Activated T-cell treated with anti-CD3 and anti-CD28 coated beads, Interleukin-2, amount 50 U/mL, for 4 hours (primary cell): ENCODE measurements around the gene FSD2. TPM values are rescaled to one million over a fixed set of nuclear protein-coding genes. Genes with fewer than 3 reads are reported as not detected.

Source experiments
- ATAC-seq, 2 donors: fragments of 200-7000 bp; cut with Tn5 transposase; one replicate each; pipeline ENCODE4 v1.10.0; 2021
- DNase-seq: peaks from one replicate; pipeline ENCODE4 v3.0.0-alpha.2; 2020
- H3K27me3 Mint-ChIP-seq: one replicate; pipeline ENCODE4 v1.8.0; 2021; ENCODE audit warnings: low read depth, mixed read lengths
- H3K36me3 Mint-ChIP-seq: one replicate; pipeline ENCODE4 v1.8.0; 2022; ENCODE audit warnings: mixed read lengths; ENCODE audit not compliant: insufficient read depth
- H3K4me1 Mint-ChIP-seq: one replicate; pipeline ENCODE4 v1.8.0; 2021; ENCODE audit warnings: low read depth, mixed read lengths
- H3K4me3 Mint-ChIP-seq: one replicate; pipeline ENCODE4 v1.8.0; 2021; ENCODE audit warnings: mild to moderate bottlenecking, moderate library complexity, mixed read lengths
- H3K9me3 Mint-ChIP-seq: one replicate; pipeline ENCODE4 v1.8.0; 2021; ENCODE audit warnings: mixed read lengths
- total RNA-seq, 3 donors: library from RNA; stranded (reverse); gene quantifications; one replicate each; pipeline ENCODE4 v1.2.1, GENCODE V29; 2021

FSD2 gene
- total RNA-seq, 3 donors from 2014 or later = not detected

- Mint-ChIP-seq H3K4me3 (peak overlapping the region; percentile 98), H3K27me3 (no peaks in the 10 kb centered on the region), H3K4me1 (peaks cover 41% of the 10 kb centered on the region), H3K36me3 (peaks cover 30% of the 10 kb centered on the region), H3K9me3 (no peaks in the 10 kb centered on the region)
- DNase-seq = no peak
- peak; percentile 18 to 28 for ATAC-seq
These were observed 55.1 kb downstream of the FSD2 start for GRCh38 chr15:82750831-82751180.

- Mint-ChIP-seq H3K36me3 (peaks cover 27% of the 10 kb centered on the region), H3K27me3 (no peaks in the 10 kb centered on the region), H3K4me1 (peaks cover 40% of the 10 kb centered on the region), H3K4me3 (peak overlapping the region; percentile 98), H3K9me3 (no peaks in the 10 kb centered on the region)
- DNase-seq (peak; percentile 79), ATAC-seq (peak; percentile 98 to 99)
These were observed 55.7 kb downstream of the FSD2 start for GRCh38 chr15:82749951-82750830.

GRCh38 chr15:82748315-82748714 is 57.6 kb downstream of the FSD2 start:
- Mint-ChIP-seq H3K27me3 (no peaks in the 10 kb centered on the region), H3K36me3 (peaks cover 14% of the 10 kb centered on the region), H3K4me3 (no peak overlapping the region), H3K4me1 (peaks cover 32% of the 10 kb centered on the region), H3K9me3 (no peaks in the 10 kb centered on the region)
- ATAC-seq (no peak), DNase-seq (no peak)

GRCh38 chr15:82743810-82744209 is 62.1 kb downstream of the FSD2 start:
- H3K9me3 Mint-ChIP-seq = no peaks in the 10 kb centered on the region
- H3K4me1 Mint-ChIP-seq = peaks cover 2% of the 10 kb centered on the region
- ATAC-seq = no peak
- peaks cover 7% of the 10 kb centered on the region for H3K36me3 Mint-ChIP-seq
- H3K4me3 Mint-ChIP-seq = no peak overlapping the region
- H3K27me3 Mint-ChIP-seq = no peaks in the 10 kb centered on the region
- DNase-seq = no peak

GRCh38 chr15:82742134-82742533 is 63.7 kb downstream of the FSD2 start:
- no peak for DNase-seq
- no peak overlapping the region for H3K4me3 Mint-ChIP-seq
- no peak for ATAC-seq
- H3K27me3 Mint-ChIP-seq = no peaks in the 10 kb centered on the region
- H3K9me3 Mint-ChIP-seq = no peaks in the 10 kb centered on the region
- H3K36me3 Mint-ChIP-seq = peaks cover 13% of the 10 kb centered on the region
- no peaks in the 10 kb centered on the region for H3K4me1 Mint-ChIP-seq

- ATAC-seq = no peak
- no peak for DNase-seq
- Mint-ChIP-seq H3K9me3 (no peaks in the 10 kb centered on the region), H3K36me3 (peaks cover 21% of the 10 kb centered on the region), H3K4me3 (no peak overlapping the region), H3K27me3 (no peaks in the 10 kb centered on the region), H3K4me1 (no peaks in the 10 kb centered on the region)
These were observed 66.8 kb downstream of the FSD2 start for GRCh38 chr15:82739086-82739485.

- Mint-ChIP-seq H3K9me3 (no peaks in the 10 kb centered on the region), H3K27me3 (no peaks in the 10 kb centered on the region), H3K36me3 (peaks cover 25% of the 10 kb centered on the region), H3K4me1 (no peaks in the 10 kb centered on the region), H3K4me3 (no peak overlapping the region)
- ATAC-seq (no peak), DNase-seq (no peak)
These were observed 67.9 kb downstream of the FSD2 start for GRCh38 chr15:82737975-82738374.

- Mint-ChIP-seq H3K4me1 (no peaks in the 10 kb centered on the region), H3K27me3 (no peaks in the 10 kb centered on the region)
These were observed 74.3 kb downstream of the FSD2 start for GRCh38 chr15:82731527-82731926.

GRCh38 chr15:82730022-82730530 is 75.8 kb downstream of the FSD2 start:
- no peak overlapping the region for H3K4me3 Mint-ChIP-seq
- no peaks in the 10 kb centered on the region for H3K9me3 Mint-ChIP-seq
- no peaks in the 10 kb centered on the region for H3K4me1 Mint-ChIP-seq
- peaks cover 30% of the 10 kb centered on the region for H3K36me3 Mint-ChIP-seq
- no peak for ATAC-seq
- no peak for DNase-seq
- H3K27me3 Mint-ChIP-seq = no peaks in the 10 kb centered on the region

More at GRCh38 chr15:82731527-82731926, 74.3 kb downstream of the FSD2 start:
- DNase-seq (no peak), ATAC-seq (peak in 1 of 2 donors; percentile 25)
- H3K36me3 Mint-ChIP-seq = peaks cover 37% of the 10 kb centered on the region
- no peaks in the 10 kb centered on the region for H3K9me3 Mint-ChIP-seq
- H3K4me3 Mint-ChIP-seq = no peak overlapping the region

GRCh38 chr15:82726816-82727215 is 79.1 kb downstream of the FSD2 start:
- no peaks in the 10 kb centered on the region for H3K9me3 Mint-ChIP-seq
- peaks cover 19% of the 10 kb centered on the region for H3K36me3 Mint-ChIP-seq
- no peaks in the 10 kb centered on the region for H3K4me1 Mint-ChIP-seq
- peaks cover 4% of the 10 kb centered on the region for H3K27me3 Mint-ChIP-seq
- ATAC-seq (no peak), DNase-seq (no peak)
- no peak overlapping the region for H3K4me3 Mint-ChIP-seq

GRCh38 chr15:82715003-82715402 is 90.9 kb downstream of the FSD2 start:
- DNase-seq = no peak
- no peaks in the 10 kb centered on the region for H3K4me1 Mint-ChIP-seq
- peaks cover 10% of the 10 kb centered on the region for H3K9me3 Mint-ChIP-seq
- H3K4me3 Mint-ChIP-seq = no peak overlapping the region
- H3K36me3 Mint-ChIP-seq = peaks cover 3% of the 10 kb centered on the region
- peaks cover 34% of the 10 kb centered on the region for H3K27me3 Mint-ChIP-seq
- ATAC-seq = no peak

- peaks cover 3% of the 10 kb centered on the region for H3K36me3 Mint-ChIP-seq
- no peak overlapping the region for H3K4me3 Mint-ChIP-seq
- H3K9me3 Mint-ChIP-seq = peaks cover 10% of the 10 kb centered on the region
- ATAC-seq (no peak), DNase-seq (no peak)
- peaks cover 34% of the 10 kb centered on the region for H3K27me3 Mint-ChIP-seq
- H3K4me1 Mint-ChIP-seq = no peaks in the 10 kb centered on the region
These were observed 91.9 kb downstream of the FSD2 start for GRCh38 chr15:82714016-82714415.

- ATAC-seq = no peak
- no peak overlapping the region for H3K4me3 Mint-ChIP-seq
- H3K36me3 Mint-ChIP-seq = peaks cover 3% of the 10 kb centered on the region
- H3K4me1 Mint-ChIP-seq = no peaks in the 10 kb centered on the region
- DNase-seq = no peak
- H3K27me3 Mint-ChIP-seq = peaks cover 34% of the 10 kb centered on the region
- peaks cover 4% of the 10 kb centered on the region for H3K9me3 Mint-ChIP-seq
These were observed 93.8 kb downstream of the FSD2 start for GRCh38 chr15:82712036-82712435.

- Mint-ChIP-seq H3K4me3 (peak overlapping the region; percentile 39), H3K4me1 (no peaks in the 10 kb centered on the region), H3K36me3 (no peaks in the 10 kb centered on the region), H3K27me3 (peaks cover 32% of the 10 kb centered on the region), H3K9me3 (no peaks in the 10 kb centered on the region)
- DNase-seq (no peak), ATAC-seq (no peak)
These were observed 94.9 kb downstream of the FSD2 start for GRCh38 chr15:82710926-82711490.

- Mint-ChIP-seq H3K4me3 (peak overlapping the region; percentile 68), H3K27me3 (peaks cover 27% of the 10 kb centered on the region), H3K4me1 (no peaks in the 10 kb centered on the region), H3K36me3 (no peaks in the 10 kb centered on the region), H3K9me3 (no peaks in the 10 kb centered on the region)
- no peak for ATAC-seq
- DNase-seq = no peak
These were observed 95.7 kb downstream of the FSD2 start for GRCh38 chr15:82710208-82710555.
